Mesenchymal stem cell (in vitro differentiated cells and primary cell): ENCODE measurements around the gene HAUS6.
"Not testable (repeated sequence)": the region's sequence is repeated elsewhere in the genome, so short reads cannot be mapped to it uniquely, and the experiment has no call there.

Experiments used
- DNase-seq: peaks from one replicate; pipeline ENCODE4 v3.0.0-alpha.2; 2013
- H2AFZ ChIP-seq: one replicate; pipeline ENCODE4 v1.6.1; 2013; ENCODE audit warnings: low read depth, mild to moderate bottlenecking, control low read depth, inconsistent platforms, low read length, moderate library complexity
- H2AK5ac ChIP-seq: 2 replicates; pipeline ENCODE4 v1.6.1; 2013; ENCODE audit warnings: low read length, moderate library complexity, mild to moderate bottlenecking, inconsistent platforms; ENCODE audit not compliant: severe bottlenecking
- H2BK120ac ChIP-seq: one replicate; pipeline ENCODE4 v1.6.1; 2013; ENCODE audit warnings: low read depth, mild to moderate bottlenecking, inconsistent platforms, low read length, moderate library complexity
- H2BK12ac ChIP-seq, 2 experiments: one replicate each; pipeline ENCODE4 v1.6.1; 2013; ENCODE audit warnings: inconsistent platforms in 2 of 2, low read length in 2 of 2, mild to moderate bottlenecking in 2 of 2, moderate library complexity in 2 of 2, control low read depth in 1 of 2
- H2BK15ac ChIP-seq: one replicate; pipeline ENCODE4 v1.6.1; 2013; ENCODE audit warnings: mild to moderate bottlenecking, low read depth, inconsistent platforms; ENCODE audit not compliant: poor library complexity, severe bottlenecking
- H2BK5ac ChIP-seq: 2 replicates; pipeline ENCODE4 v1.6.1; 2013; ENCODE audit warnings: low read depth, mild to moderate bottlenecking, low read length, control low read depth, inconsistent platforms; ENCODE audit not compliant: poor library complexity, severe bottlenecking
- H3K14ac ChIP-seq, 2 experiments: one replicate each; pipeline ENCODE4 v1.6.1; 2013; ENCODE audit warnings: inconsistent platforms in 2 of 2, low read length in 2 of 2, control low read depth in 1 of 2, mild to moderate bottlenecking in 1 of 2, moderate library complexity in 1 of 2
- H3K18ac ChIP-seq, 2 experiments: one replicate each; pipeline ENCODE4 v1.6.1; 2013; ENCODE audit warnings: inconsistent platforms in 2 of 2, low read length in 2 of 2, control low read depth in 1 of 2, low read depth in 1 of 2, mild to moderate bottlenecking in 1 of 2
- H3K23ac ChIP-seq, 2 experiments: one replicate each; pipeline ENCODE4 v1.6.1; 2013; ENCODE audit warnings: inconsistent platforms in 2 of 2, low read length in 2 of 2, mild to moderate bottlenecking in 2 of 2, moderate library complexity in 2 of 2, control low read depth in 1 of 2
- H3K27ac ChIP-seq: 2 replicates; pipeline ENCODE4 v1.5.1; 2013; ENCODE audit warnings: mild to moderate bottlenecking, moderate library complexity, low read length, control low read depth, inconsistent platforms; ENCODE audit not compliant: poor library complexity, severe bottlenecking
- H3K27me3 ChIP-seq, 2 experiments: 2 replicates each; pipeline versions ENCODE4 v1.6.1 to v1.7.0; 2013; ENCODE audit warnings: low read length in 2 of 2, mild to moderate bottlenecking in 2 of 2, moderate library complexity in 2 of 2, control low read depth in 1 of 2, inconsistent platforms in 1 of 2; ENCODE audit not compliant: control insufficient read depth in 1 of 2, insufficient read depth in 1 of 2
- H3K36me3 ChIP-seq, 2 experiments: 2 replicates each; pipeline versions ENCODE4 v1.6.1 to v1.7.0; 2013; ENCODE audit warnings: low read length in 2 of 2, control low read depth in 1 of 2, inconsistent platforms in 1 of 2, low read depth in 1 of 2, mild to moderate bottlenecking in 1 of 2; ENCODE audit not compliant: insufficient read depth in 2 of 2, control insufficient read depth in 1 of 2
- H3K4ac ChIP-seq, 2 experiments: one replicate each; pipeline ENCODE4 v1.6.1; 2013; ENCODE audit warnings: inconsistent platforms in 2 of 2, low read length in 2 of 2, mild to moderate bottlenecking in 2 of 2, moderate library complexity in 2 of 2, control low read depth in 1 of 2, low read depth in 1 of 2
- H3K4me1 ChIP-seq: 2 replicates; pipeline ENCODE4 v1.6.1; 2013; ENCODE audit warnings: low read depth, low read length, control low read depth; ENCODE audit not compliant: control insufficient read depth, insufficient read depth
- H3K4me2 ChIP-seq: 2 replicates; pipeline ENCODE4 v1.6.1; 2013; ENCODE audit warnings: low read length, mild to moderate bottlenecking, inconsistent platforms; ENCODE audit not compliant: poor library complexity, severe bottlenecking
- H3K4me3 ChIP-seq, 2 experiments: 2 replicates each; pipeline versions ENCODE4 v1.5.1 to v1.7.0; 2013; ENCODE audit warnings: low read length in 2 of 2, mild to moderate bottlenecking in 2 of 2, control low read depth in 1 of 2, low read depth in 1 of 2; ENCODE audit not compliant: insufficient read depth in 1 of 2
- H3K79me1 ChIP-seq: replicated peaks from 2 replicates; pipeline ENCODE4 v1.6.1; 2013; ENCODE audit warnings: mild to moderate bottlenecking, control low read depth, low read length, inconsistent platforms; ENCODE audit not compliant: poor library complexity, severe bottlenecking
- H3K9ac ChIP-seq: 2 replicates; pipeline ENCODE4 v1.7.0; 2013; ENCODE audit warnings: mild to moderate bottlenecking, low read length, moderate library complexity
- H3K9me3 ChIP-seq: 2 replicates; pipeline ENCODE4 v1.7.0; 2013; ENCODE audit warnings: mild to moderate bottlenecking, low read length; ENCODE audit not compliant: control insufficient read depth
- H4K8ac ChIP-seq: one replicate; pipeline ENCODE4 v1.6.1; 2013; ENCODE audit warnings: inconsistent platforms, mild to moderate bottlenecking, low read length, moderate library complexity
- H4K91ac ChIP-seq: one replicate; pipeline ENCODE4 v1.6.1; 2013; ENCODE audit warnings: mild to moderate bottlenecking, low read length, inconsistent platforms
- WGBS: methylation state at CpG from one replicate; pipeline ENCODE4 v1.1.7; 2013; ENCODE audit warnings: mixed read lengths; 5-methylcytosine and 5-hydroxymethylcytosine counted together

The HAUS6 gene

GRCh38 chr9:19023078-19023477, 79.6 kb downstream of the HAUS6 start:
- 86% methylated on average over 5 of the region's 5 CpGs for WGBS
- Histone ChIP-seq H3K36me3 (no peaks in the 10 kb centered on the region), H3K9me3 (no peaks in the 10 kb centered on the region), H3K4me1 (no peaks in the 10 kb centered on the region), H2AK5ac (no peak overlapping the region), H3K4ac (no peak overlapping the region), H3K14ac (no peak overlapping the region), H3K9ac (no peak overlapping the region), H2BK12ac (no peak overlapping the region), H3K18ac (no peak overlapping the region), H3K4me2 (no peak overlapping the region), H3K4me3 (no peak overlapping the region), H2BK5ac (no peak overlapping the region), H4K8ac (no peak overlapping the region), H4K91ac (no peak overlapping the region), H3K27ac (no peak overlapping the region), H3K79me1 (no peaks in the 10 kb centered on the region), H2BK120ac (no peak overlapping the region), H2BK15ac (no peak overlapping the region), H3K27me3 (no peaks in the 10 kb centered on the region), H2AFZ (no peak overlapping the region), H3K23ac (no peak overlapping the region)
- no peak for DNase-seq

- Histone ChIP-seq H4K8ac (no peak overlapping the region), H3K14ac (no peak overlapping the region), H4K91ac (no peak overlapping the region), H3K27ac (no peak overlapping the region), H3K23ac (no peak overlapping the region), H2BK5ac (no peak overlapping the region), H2BK12ac (no peak overlapping the region), H3K27me3 (no peaks in the 10 kb centered on the region), H3K4me2 (no peak overlapping the region), H2BK120ac (no peak overlapping the region), H2AFZ (no peak overlapping the region), H3K36me3 (no peaks in the 10 kb centered on the region), H2AK5ac (no peak overlapping the region), H3K4me3 (no peak overlapping the region), H3K4me1 (no peaks in the 10 kb centered on the region), H3K9me3 (no peaks in the 10 kb centered on the region), H3K79me1 (no peaks in the 10 kb centered on the region), H2BK15ac (no peak overlapping the region), H3K4ac (no peak overlapping the region), H3K9ac (no peak overlapping the region), H3K18ac (no peak overlapping the region)
- no peak for DNase-seq
- 100% methylated on average over 2 of the region's 2 CpGs for WGBS
Measured at GRCh38 chr9:19022206-19022605, 80.5 kb downstream of the HAUS6 start.

GRCh38 chr9:19021649-19022048, 81.1 kb downstream of the HAUS6 start:
- H3K4me1 ChIP-seq, H2BK12ac ChIP-seq, H3K9ac ChIP-seq, H3K9me3 ChIP-seq, H3K36me3 ChIP-seq, H4K8ac ChIP-seq, H3K4me2 ChIP-seq, H2AK5ac ChIP-seq, H4K91ac ChIP-seq, H3K27me3 ChIP-seq, H2AFZ ChIP-seq, H3K79me1 ChIP-seq, H2BK15ac ChIP-seq, H3K23ac ChIP-seq, H3K18ac ChIP-seq, H3K4ac ChIP-seq, H3K27ac ChIP-seq, H3K4me3 ChIP-seq, H2BK5ac ChIP-seq, DNase-seq, H3K14ac ChIP-seq, H2BK120ac ChIP-seq: not testable (repeated sequence)
- WGBS = 83% methylated on average over 2 of the region's 2 CpGs

GRCh38 chr9:19020886-19021455, 81.7 kb downstream of the HAUS6 start:
- H3K4ac ChIP-seq = no peak overlapping the region
- DNase-seq = no peak
- H3K79me1 ChIP-seq = no peaks in the 10 kb centered on the region
- WGBS = 90% methylated on average over 3 of the region's 3 CpGs
- no peak overlapping the region for H3K4me3 ChIP-seq
- H3K4me2 ChIP-seq = no peak overlapping the region
- no peak overlapping the region for H4K8ac ChIP-seq
- no peak overlapping the region for H2BK12ac ChIP-seq
- H3K23ac ChIP-seq = no peak overlapping the region
- H2BK15ac ChIP-seq = no peak overlapping the region
- H3K9me3 ChIP-seq = no peaks in the 10 kb centered on the region
- H3K4me1 ChIP-seq = no peaks in the 10 kb centered on the region
- H3K27ac ChIP-seq = no peak overlapping the region
- H3K36me3 ChIP-seq = no peaks in the 10 kb centered on the region
- no peak overlapping the region for H3K14ac ChIP-seq
- H2BK5ac ChIP-seq = no peak overlapping the region
- no peak overlapping the region for H2AFZ ChIP-seq
- H2BK120ac ChIP-seq = no peak overlapping the region
- H3K27me3 ChIP-seq = no peaks in the 10 kb centered on the region
- no peak overlapping the region for H3K9ac ChIP-seq
- no peak overlapping the region for H3K18ac ChIP-seq
- H2AK5ac ChIP-seq = no peak overlapping the region
- H4K91ac ChIP-seq = no peak overlapping the region
